H54 (cell line): ENCODE results near the gene DBN1.
"Not testable (repeated sequence)": the region's sequence is repeated elsewhere in the genome, so short reads cannot be mapped to it uniquely, and the experiment has no call there.

ENCODE experiments used
- DNase-seq: peaks from one replicate; pipeline ENCODE4 v3.0.0; 2011; ENCODE audit warnings: low spot score, mixed read lengths; ENCODE audit not compliant: insufficient read length
- FAIRE-seq: peaks from 3 replicates; lab custom pipeline; 2011; peaks lifted over from hg19 to GRCh38; lab: Jason Lieb, UNC
- POLR2A ChIP-seq: IDR thresholded peaks from 2 replicates; pipeline ENCODE4 v1.6.1; 2011; ENCODE audit warnings: low read depth, mild to moderate bottlenecking, low read length

Gene DBN1

DNA sequence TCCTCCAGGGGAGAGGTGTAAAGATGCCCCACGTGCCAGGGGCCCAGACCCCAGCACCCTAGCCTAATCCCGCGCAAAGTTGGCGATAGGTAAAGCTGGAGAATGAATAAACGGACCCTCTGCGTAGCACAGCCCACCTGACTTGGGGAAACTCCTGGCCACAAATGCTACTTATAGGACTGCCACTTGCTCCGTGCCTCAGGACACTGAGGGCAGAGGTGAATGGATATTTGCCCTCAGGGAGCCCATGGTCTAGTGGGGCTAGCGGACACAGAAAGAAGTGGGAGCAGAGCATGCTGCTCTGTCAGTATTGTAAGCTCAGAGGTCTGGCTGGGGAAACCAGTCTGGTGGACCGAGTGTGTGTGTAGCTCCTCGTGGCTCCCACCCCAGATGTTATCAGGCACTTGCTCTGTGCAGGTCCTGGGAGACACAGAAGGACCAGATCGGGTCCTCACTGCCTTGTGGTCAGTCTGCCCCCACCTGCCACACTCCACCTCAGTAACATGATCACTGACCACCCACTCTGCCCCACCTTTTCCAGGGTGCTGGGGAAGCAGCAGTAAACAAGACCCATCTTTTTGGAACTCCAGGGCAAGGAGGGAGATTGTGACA is 46.1 kb downstream of the DBN1 start:
- no peak for DNase-seq
- FAIRE-seq: no peak
- TF ChIP-seq POLR2A: no peak

DNA sequence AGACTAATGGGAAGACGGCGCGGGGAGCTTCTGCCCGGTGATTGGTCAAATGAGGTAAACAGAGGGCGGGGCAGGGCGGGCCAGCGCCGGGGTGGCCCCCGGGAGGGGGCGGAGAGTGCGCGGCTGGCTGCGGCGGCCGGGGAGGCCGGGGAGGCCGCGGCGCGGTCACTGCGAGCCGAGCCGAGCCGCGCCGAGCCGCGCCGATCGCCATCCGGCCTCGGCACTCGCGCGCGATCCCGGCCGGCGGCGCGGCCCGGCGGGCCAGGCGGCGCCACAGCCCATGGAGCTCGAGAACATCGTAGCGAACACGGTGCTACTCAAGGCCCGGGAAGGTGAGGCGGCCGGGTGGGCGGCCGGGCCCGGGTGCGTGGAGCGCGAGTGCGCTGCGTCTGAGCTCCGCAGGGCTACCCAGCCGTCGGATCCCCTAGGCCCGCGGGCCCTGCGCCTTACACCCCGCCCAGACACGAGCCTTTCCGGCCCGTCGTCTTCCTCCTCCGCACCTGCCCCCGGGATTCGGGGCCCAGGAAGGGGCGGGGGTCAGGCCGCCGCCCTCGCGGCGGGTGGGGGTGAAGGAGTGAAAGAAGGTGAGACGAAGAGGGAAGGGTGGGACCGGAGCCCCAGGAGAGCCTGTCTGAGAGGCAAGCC is 46.7 kb downstream of the DBN1 start, which contains the start of gene GRK6:
Gene GRK6, plus strand, starts transcription at position 111 of the 645 bp plus-strand sequence. Its CDS starts 170 bp downstream, at position 281.
- FAIRE-seq (no peak), DNase-seq (peak; percentile 53)
- peak; percentile 81 for TF ChIP-seq POLR2A

DNA sequence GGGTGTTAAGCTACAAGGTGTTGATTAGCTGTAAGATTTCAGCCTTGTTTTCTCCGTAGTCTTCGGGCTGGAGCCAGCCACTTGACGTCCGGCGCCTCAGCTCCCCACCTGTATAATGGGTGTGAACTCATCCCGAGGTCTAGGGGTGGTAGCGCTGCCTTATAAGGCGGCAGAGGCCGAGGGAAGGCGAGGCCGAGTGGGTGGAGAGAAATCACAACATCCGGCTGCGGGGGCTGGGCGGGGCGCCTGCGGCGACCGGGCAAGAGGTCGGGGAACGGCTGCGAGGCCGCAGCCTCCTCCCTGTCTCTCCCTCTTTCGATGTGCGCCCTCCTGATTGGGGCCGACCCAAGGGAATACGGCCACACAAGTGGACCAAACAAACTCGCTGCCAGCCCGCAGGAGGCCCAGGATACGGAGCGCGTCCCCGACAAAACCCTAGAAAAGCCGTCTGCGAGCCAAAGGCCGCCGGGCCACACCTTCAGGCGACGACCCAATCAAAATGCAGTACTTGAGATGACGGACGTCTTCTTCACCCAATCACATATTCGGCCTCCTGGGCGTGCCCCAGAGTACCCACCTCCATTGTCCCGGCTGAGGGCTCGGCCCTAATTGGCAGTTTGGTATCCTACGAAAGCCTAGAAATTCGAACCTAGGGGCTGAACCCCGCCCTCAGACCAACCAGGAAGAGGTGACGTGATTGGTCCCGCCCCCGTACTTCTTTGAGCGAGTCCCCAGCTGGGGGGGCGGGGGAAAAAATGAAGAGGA is 47.5 kb downstream of the DBN1 start:
- FAIRE-seq (peak; percentile 41), DNase-seq (peak; percentile 99)
- peak; percentile 65 for TF ChIP-seq POLR2A

DNA sequence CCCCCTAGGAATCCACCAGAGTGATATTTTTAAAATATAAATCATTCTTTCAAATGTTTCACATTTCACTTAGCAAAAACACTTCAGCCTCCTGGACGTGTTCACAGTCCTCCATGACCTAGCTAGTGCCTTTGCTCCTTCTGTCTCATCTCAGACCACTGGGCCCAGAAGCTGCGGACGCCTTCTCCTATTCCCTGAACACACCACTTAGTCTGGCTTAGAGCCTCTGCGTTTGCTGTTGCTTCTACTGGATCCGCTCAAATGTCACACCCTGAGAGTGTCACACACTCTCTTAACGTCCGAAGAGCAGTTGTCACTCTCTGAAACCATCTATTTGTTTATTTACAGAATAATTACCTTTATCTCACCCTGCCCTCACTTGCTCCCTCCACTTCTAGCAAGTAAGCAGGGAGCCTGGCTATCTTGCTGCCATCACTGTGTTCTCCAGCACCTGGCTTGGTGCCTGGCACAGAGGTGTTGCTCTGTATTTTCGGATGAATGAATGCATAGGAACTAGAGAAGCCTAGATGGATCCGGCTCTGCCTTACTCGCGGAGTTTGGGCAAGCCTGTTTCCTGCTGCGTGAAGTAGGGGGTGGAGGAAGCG is 48.1 kb downstream of the DBN1 start:
- FAIRE-seq: no peak
- no peak for DNase-seq
- no peak for TF ChIP-seq POLR2A

DNA sequence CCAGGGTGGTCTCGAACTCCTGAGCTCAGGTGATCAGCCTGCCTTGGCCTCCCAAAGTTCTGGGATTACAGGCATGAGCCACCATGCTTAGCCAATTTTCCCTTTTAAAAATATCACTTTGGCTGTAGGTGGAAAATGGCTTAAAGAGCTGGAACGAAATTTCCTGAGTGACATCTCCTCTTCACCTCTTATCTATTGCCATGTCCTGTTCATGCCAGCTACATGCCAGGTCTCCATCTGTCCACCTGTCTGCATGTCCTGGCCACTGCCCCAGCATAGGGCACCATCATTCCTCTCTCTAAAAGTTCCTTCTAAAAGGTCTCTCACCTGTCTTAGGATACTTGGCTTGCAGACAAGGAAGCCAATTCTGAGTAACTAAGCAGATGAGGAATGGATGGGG is 49.8 kb downstream of the DBN1 start:
- TF ChIP-seq POLR2A: no peak
- no peak for DNase-seq
- no peak for FAIRE-seq

DNA sequence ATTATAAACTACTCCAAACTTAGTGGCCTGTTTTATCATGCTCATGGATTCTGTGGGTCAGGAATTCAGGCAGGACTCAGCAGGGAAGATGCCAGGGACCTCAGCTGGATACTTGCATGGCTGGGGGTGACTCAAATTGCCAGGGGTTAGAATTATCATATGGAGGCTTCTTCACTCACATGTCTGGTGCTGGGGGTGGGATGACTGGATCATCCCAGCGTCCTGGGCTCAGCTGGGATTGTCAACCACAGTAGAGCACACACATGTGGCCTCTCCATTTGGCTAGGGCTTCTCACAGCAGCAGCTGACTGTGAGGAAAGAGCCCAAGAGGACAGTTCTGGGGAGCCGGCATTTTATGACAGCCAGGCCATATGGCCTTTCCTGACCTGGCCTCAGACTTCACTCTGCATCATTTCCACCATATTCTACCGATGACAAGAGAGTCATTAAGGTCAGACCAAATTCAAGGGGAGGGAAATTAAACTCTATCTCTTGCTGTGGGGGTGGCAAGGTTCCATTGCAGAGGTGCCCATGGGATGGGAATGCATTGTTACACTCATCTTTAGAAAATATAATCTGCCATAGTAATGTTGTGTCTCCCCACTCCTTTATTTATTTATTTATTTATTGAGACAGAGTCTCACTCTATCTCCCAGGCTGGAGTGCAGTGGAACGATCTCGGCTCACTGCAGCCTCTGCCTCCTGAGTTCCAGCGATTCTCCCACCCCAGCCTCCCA is 52.2 kb downstream of the DBN1 start:
- FAIRE-seq (no peak), DNase-seq (no peak)
- TF ChIP-seq POLR2A: no peak

DNA sequence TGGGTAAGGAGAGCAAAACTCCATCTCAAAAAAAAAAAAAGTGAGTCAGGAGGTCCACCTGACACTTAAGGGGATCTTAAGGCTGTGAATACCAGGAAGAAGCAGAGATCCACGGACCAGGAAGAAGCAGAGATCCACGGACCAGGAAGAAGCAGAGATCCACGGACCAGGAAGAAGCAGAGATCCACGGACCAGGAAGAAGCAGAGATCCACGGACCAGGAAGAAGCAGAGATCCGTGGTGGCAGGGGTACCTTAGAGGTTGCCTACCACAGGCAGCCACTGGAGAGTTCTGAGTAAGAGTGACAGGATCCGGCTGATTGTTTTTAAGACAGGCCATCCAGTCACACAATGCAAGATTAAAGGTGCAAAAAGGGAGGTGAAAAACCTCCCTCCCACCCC is 53.0 kb downstream of the DBN1 start:
- not testable (repeated sequence) for FAIRE-seq, DNase-seq

DNA sequence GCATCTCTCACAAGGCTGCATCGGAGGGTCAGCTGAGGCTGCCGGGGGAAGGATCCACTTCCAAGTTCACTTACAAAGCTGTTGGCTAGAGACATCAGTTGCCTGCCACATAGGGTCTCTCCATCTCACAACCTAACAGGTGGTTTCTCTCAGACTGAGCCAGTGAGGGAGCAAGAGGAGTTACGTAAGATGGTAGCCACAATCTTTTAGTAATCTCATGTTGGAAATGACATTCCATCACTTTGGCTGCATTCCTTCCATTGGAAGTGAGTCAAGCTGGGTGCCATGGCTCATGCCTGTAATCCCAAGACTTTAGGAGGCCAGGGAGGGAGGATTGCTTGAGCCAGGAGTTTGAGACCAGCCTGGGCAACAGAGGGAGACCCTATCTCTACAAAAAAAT is 54.4 kb downstream of the DBN1 start:
- DNase-seq: no peak
- no peak for FAIRE-seq
- TF ChIP-seq POLR2A: no peak

DNA sequence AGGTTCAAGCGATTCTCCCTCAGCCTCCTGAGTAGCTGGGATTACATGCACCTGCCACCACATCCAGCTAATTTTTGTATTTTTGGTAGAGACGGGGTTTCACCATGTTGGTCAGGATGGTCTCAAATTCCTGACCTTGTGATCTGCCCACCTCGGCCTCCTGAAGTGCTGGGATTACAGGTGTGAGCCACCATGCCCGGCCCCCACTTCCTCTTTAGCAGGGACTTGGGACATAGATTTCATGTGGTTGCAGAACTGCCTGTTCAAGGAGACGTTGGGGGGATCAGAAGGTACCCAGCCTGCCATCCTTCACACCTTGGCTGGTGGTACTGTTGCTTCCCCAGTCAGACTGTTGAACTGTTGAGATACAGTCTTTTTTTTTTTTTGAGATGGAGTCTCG is 56.4 kb downstream of the DBN1 start:
- FAIRE-seq, DNase-seq: not testable (repeated sequence)

DNA sequence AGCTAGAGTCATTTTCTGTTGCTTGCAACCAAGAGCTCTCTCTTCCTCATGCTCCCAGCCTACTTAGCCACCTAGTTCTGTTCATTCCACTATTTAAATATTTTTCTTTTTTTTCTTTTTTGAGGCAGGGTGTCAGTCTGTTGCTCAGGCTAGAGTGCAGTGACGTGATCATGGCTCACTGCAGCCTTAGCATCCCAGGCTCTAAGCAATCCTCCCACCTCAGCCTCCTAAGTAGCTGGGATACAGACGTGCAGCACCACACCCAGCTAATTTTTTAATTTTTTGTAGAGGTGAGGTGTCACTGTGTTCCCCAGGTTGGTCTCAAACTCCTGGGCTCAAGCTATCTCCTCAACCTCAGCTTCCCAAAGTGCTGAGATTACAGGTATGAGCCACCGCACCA is 59.0 kb downstream of the DBN1 start:
- FAIRE-seq: no peak

DNA sequence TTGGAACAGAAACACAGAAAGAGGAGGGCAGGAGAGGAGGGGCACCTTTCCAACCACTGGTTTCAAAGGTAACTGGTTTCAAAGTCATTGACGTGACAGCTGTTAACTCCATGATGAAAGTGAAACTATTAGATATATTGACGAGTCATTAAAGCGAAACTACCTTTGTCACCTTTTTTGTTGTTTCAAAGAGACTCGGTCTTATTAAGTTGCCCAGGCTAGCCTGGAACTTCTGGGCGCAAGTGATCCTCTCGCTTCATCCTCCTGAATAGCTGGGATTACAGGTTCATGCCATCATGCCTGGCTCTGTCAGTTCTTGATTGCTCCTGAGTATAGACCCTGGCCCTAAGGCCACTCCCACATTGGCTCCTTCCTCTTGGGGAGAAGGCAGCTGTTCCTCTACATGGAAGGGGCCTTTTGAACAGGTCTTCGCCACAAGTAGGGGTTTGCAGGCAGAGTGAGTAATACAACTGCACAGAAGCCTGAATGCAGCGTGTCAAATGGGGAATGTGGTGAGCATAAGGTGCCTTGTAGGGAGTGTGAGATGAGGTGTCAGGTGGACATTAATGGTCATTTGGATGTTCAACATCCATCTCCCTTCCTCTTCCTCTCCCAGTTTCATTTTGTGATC is 60.7 kb downstream of the DBN1 start:
- FAIRE-seq (no peak), DNase-seq (no peak)
- no peak for TF ChIP-seq POLR2A

More for the DNA sequence above, 59.0 kb downstream of the DBN1 start:
- TF ChIP-seq POLR2A: no peak
- DNase-seq: no peak

DNA sequence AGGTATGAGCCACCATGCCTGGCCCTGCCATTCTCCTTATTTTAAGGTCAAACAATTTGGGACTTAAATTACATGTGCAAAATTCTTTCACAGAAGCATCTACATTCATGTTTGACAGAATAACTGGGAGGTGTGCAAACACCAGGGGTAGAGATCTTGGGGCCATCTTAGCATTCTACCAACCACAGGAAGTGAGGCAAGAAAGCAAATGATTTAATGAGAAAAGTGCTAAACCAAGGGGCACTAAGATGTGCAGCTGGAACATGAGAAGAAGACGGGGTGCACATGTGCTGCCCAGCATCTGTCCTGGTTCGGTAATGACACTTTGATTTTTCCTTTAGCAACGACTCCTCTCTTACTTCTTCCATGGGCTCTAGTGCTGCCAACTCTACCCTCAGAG is 62.9 kb downstream of the DBN1 start:
- no peak for FAIRE-seq
- no peak for DNase-seq
- TF ChIP-seq POLR2A: no peak
